HCT116 (cell line): ENCODE results near the gene GPI. TPM values are rescaled to one million over a fixed set of nuclear protein-coding genes. Genes with fewer than 3 reads are reported as not detected.
"Not testable (repeated sequence)": the region's sequence is repeated elsewhere in the genome, so short reads cannot be mapped to it uniquely, and the experiment has no call there.

ENCODE experiments used
- ATAC-seq: fragments of 200-7000 bp; cut with Tn5 transposase; 2 replicates; pipeline ENCODE4 v1.9.1; 2020; ENCODE audit warnings: mild to moderate bottlenecking, moderate library complexity
- BruUV-seq: library from RNA; stranded (reverse); fragments of 400-500 nt; replicated peaks from 2 replicates; lab custom pipeline; 2021; lab: Mats Ljungman, UMichigan
- CTCF ChIA-PET: fragments of 300-600 bp; sonication (Branson Sonifier 250); formaldehyde crosslinking; loops from one replicate; lab custom pipeline; 2021; ENCODE audit warnings: antibody characterized with exemption; lab: Charles Lee
- POLR2A ChIA-PET: fragments of 300-600, 350-600 bp; sonication (Branson Sonifier 250); formaldehyde crosslinking; loops from one replicate; lab custom pipeline; 2021; ENCODE audit warnings: antibody characterized with exemption; lab: Charles Lee
- RAD21 ChIA-PET, 2 experiments: fragments of 300-600 bp; sonication (Branson Sonifier 250); formaldehyde crosslinking; loops; one replicate each; lab custom pipeline; 2023; ENCODE audit warnings: low total read pairs in 2 of 2; ENCODE audit not compliant: uncharacterized antibody in 2 of 2, unreplicated experiment in 2 of 2, low non-redundant PET in 1 of 2; lab: Charles Lee
- DNase-seq: peaks from one replicate; pipeline ENCODE4 v3.0.0-alpha.2; 2010; ENCODE audit warnings: low read depth, low spot score
- H2AFZ ChIP-seq: fragments of 200-600 bp; shearing (Covaris generic), sonication (generic); 2 replicates; pipeline ENCODE4 v1.6.1; 2017; ENCODE audit warnings: low read depth, mixed run types, mixed read lengths, antibody characterized with exemption, low read length; ENCODE audit not compliant: poor library complexity, severe bottlenecking
- H3K27ac ChIP-seq: 2 replicates; pipeline ENCODE4 v1.5.1; 2012; ENCODE audit warnings: low read depth, low read length
- H3K27me3 ChIP-seq: fragments of 200-600 bp; sonication (generic); 2 replicates; pipeline ENCODE4 v1.6.1; 2016; ENCODE audit warnings: mixed run types, low read length, mixed read lengths; ENCODE audit not compliant: insufficient read depth
- H3K36me3 ChIP-seq, 2 experiments: fragments of 200-500 bp in 1 of 2; fragments of 200-600 bp in 1 of 2; sonication (Bioruptor generic) in 1 of 2; sonication (generic) in 1 of 2; 2 replicates each; pipeline versions ENCODE4 v1.5.1 to v1.6.1; 2014 to 2016; ENCODE audit warnings: low read length in 2 of 2, inconsistent platforms in 1 of 2, mixed read lengths in 1 of 2, mixed run types in 1 of 2; ENCODE audit not compliant: insufficient read depth in 2 of 2, control insufficient read depth in 1 of 2
- H3K4me1 ChIP-seq, 2 experiments: fragments of 200-600 bp in 1 of 2; sonication (generic) in 1 of 2; 2 replicates each; pipeline versions ENCODE4 v1.5.1 to v1.6.1; 2012 to 2017; ENCODE audit warnings: low read length in 2 of 2, inconsistent platforms in 1 of 2, mild to moderate bottlenecking in 1 of 2, mixed read lengths in 1 of 2, mixed run types in 1 of 2, moderate library complexity in 1 of 2; ENCODE audit not compliant: insufficient read depth in 2 of 2, control insufficient read depth in 1 of 2
- H3K4me2 ChIP-seq: fragments of 200-600 bp; sonication (generic); 2 replicates; pipeline ENCODE4 v1.6.1; 2017; ENCODE audit warnings: mixed run types, low read length, mixed read lengths
- H3K4me3 ChIP-seq, 2 experiments: fragments of 200-600 bp in 1 of 2; sonication (generic) in 1 of 2; replicated peaks in 1 of 2; 2 replicates each; pipeline ENCODE4 v1.5.1; 2011 to 2016; ENCODE audit warnings: low read length in 2 of 2, control low read depth in 1 of 2, low read depth in 1 of 2, mild to moderate bottlenecking in 1 of 2, mixed read lengths in 1 of 2, mixed run types in 1 of 2
- H3K79me2 ChIP-seq: fragments of 200-600 bp; sonication (generic); 2 replicates; pipeline ENCODE4 v1.6.1; 2017; ENCODE audit warnings: mild to moderate bottlenecking, mixed run types, low read length, moderate library complexity, mixed read lengths; ENCODE audit not compliant: insufficient read depth
- H3K9ac ChIP-seq: fragments of 200-600 bp; sonication (generic); 2 replicates; pipeline ENCODE4 v1.6.1; 2016; ENCODE audit warnings: low read length, mixed read lengths
- H3K9me2 ChIP-seq: fragments of 200-600 bp; sonication (generic), shearing (Covaris generic); 2 replicates; pipeline ENCODE4 v1.6.1; 2017; ENCODE audit warnings: mixed run types, mild to moderate bottlenecking, moderate library complexity; ENCODE audit not compliant: insufficient read depth
- H3K9me3 ChIP-seq, 2 experiments: fragments of 200-500 bp in 1 of 2; fragments of 200-600 bp in 1 of 2; sonication (Bioruptor generic) in 1 of 2; sonication (generic) in 1 of 2; 2 replicates each; pipeline ENCODE4 v1.6.1; 2014 to 2017; ENCODE audit warnings: low read length in 2 of 2, mixed read lengths in 2 of 2, inconsistent platforms in 1 of 2, low read depth in 1 of 2, mild to moderate bottlenecking in 1 of 2, mixed run types in 1 of 2, moderate library complexity in 1 of 2; ENCODE audit not compliant: control insufficient read depth in 1 of 2, insufficient read depth in 1 of 2
- H4K20me1 ChIP-seq: fragments of 200-600 bp; sonication (generic), shearing (Covaris generic); 2 replicates; pipeline ENCODE4 v1.6.1; 2017; ENCODE audit warnings: mixed run types, mild to moderate bottlenecking, moderate library complexity; ENCODE audit not compliant: insufficient read depth
- ATF3 ChIP-seq: IDR thresholded peaks from 2 replicates; pipeline ENCODE4 v1.6.1; 2012
- CBX3 ChIP-seq: IDR thresholded peaks from 2 replicates; pipeline ENCODE4 v1.6.1; 2012; ENCODE audit warnings: low read depth
- CTCF ChIP-seq, 3 experiments: fragments of 200-600 bp in 1 of 3; sonication (generic) in 1 of 3; IDR thresholded peaks in 2 of 3; conservative IDR thresholded peaks in 1 of 3; 2 replicates each; pipeline ENCODE4 v1.5.1; 2012 to 2017; ENCODE audit warnings: low read depth in 2 of 3, low read length in 2 of 3, antibody characterized with exemption in 1 of 3, borderline replicate concordance in 1 of 3, control low read depth in 1 of 3, mild to moderate bottlenecking in 1 of 3, mixed read lengths in 1 of 3, mixed run types in 1 of 3, moderate library complexity in 1 of 3; ENCODE audit not compliant: insufficient read depth in 1 of 3
- EGR1 ChIP-seq: IDR thresholded peaks from 2 replicates; pipeline ENCODE4 v1.6.1; 2012; ENCODE audit warnings: low read depth
- ELF1 ChIP-seq: IDR thresholded peaks from 2 replicates; pipeline ENCODE4 v1.6.1; 2012; ENCODE audit warnings: low read depth, borderline replicate concordance
- EZH2 ChIP-seq: fragments of 200-600 bp; sonication (generic); IDR thresholded peaks from 2 replicates; pipeline ENCODE4 v1.6.1; 2017; ENCODE audit warnings: antibody characterized with exemption, mixed run types
- FOSL1 ChIP-seq: IDR thresholded peaks from 2 replicates; pipeline ENCODE4 v1.6.1; 2012; ENCODE audit warnings: low read depth
- JUND ChIP-seq: IDR thresholded peaks from 2 replicates; pipeline ENCODE4 v1.6.1; 2012
- POLR2A ChIP-seq: IDR thresholded peaks from 2 replicates; pipeline ENCODE4 v1.7.0; 2011; ENCODE audit warnings: borderline replicate concordance; ENCODE audit not compliant: insufficient read depth, insufficient read length; ENCODE audit errors: extremely low read depth
- POLR2AphosphoS5 ChIP-seq: IDR thresholded peaks from 2 replicates; pipeline ENCODE4 v1.6.1; 2011; ENCODE audit warnings: mild to moderate bottlenecking, low read depth, low read length, moderate library complexity
- RAD21 ChIP-seq: IDR thresholded peaks from 2 replicates; pipeline ENCODE4 v1.6.1; 2012; ENCODE audit warnings: low read depth, mild to moderate bottlenecking
- SIN3A ChIP-seq: IDR thresholded peaks from 2 replicates; pipeline ENCODE4 v1.6.1; 2012; ENCODE audit warnings: low read depth
- SP1 ChIP-seq: IDR thresholded peaks from 2 replicates; pipeline ENCODE4 v1.6.1; 2012; ENCODE audit warnings: low read depth
- ZBTB33 ChIP-seq: IDR thresholded peaks from 2 replicates; pipeline ENCODE4 v1.6.1; 2011; ENCODE audit warnings: mild to moderate bottlenecking, low read length, moderate library complexity; ENCODE audit not compliant: insufficient replicate concordance; ENCODE audit errors: extremely low read depth
- ZNF274 ChIP-seq: fragments of 200-500 bp; sonication (Bioruptor generic); IDR thresholded peaks from 2 replicates; pipeline ENCODE4 v1.6.1; 2014; ENCODE audit warnings: mild to moderate bottlenecking, low read depth, low read length, inconsistent platforms
- intact Hi-C: fragments of 100-400 bp; cut with micrococcal nuclease; formaldehyde crosslinking; loops from 2 replicates; pipeline ENCODE4 v1.10.0; 2022
- total RNA-seq: library from RNA; stranded (reverse); gene quantifications from one replicate; pipeline ENCODE4 v1.2.1, GENCODE V29; 2021; ENCODE audit not compliant: unreplicated experiment
- TF ChIP-seq, protein P1 (sequence below): IDR thresholded peaks from 2 replicates; pipeline ENCODE4 v1.6.1; 2012; ENCODE audit warnings: low read depth

The GPI gene
- total RNA-seq, 1 experiment from 2014 or later: 787 TPM

GRCh38 chr19:34399886-34400285 is 34.9 kb downstream of the GPI start:
- H3K36me3 ChIP-seq: peaks cover 43 to 51% of the 10 kb centered on the region in 2 experiments
- H3K27ac ChIP-seq: no peak overlapping the region
- H3K9me2 ChIP-seq: no peaks in the 10 kb centered on the region
- H3K27me3 ChIP-seq: no peaks in the 10 kb centered on the region
- H2AFZ ChIP-seq: no peak overlapping the region
- peaks cover 3 to 8% of the 10 kb centered on the region in 2 experiments; a peak in 3 of 4 replicates for H3K4me1 ChIP-seq
- no peak for ATAC-seq
- no peak overlapping the region for H3K4me3 ChIP-seq
- H4K20me1 ChIP-seq: no peaks in the 10 kb centered on the region
- no peak for DNase-seq
- TF ChIP-seq SIN3A: no peak
- TF ChIP-seq CBX3: no peak
- no peak for TF ChIP-seq ATF3
- no peak for TF ChIP-seq CTCF (IDR thresholded peaks at IDR 0.05 in 2 of 3, conservative IDR thresholded peaks at IDR 0.05 in 1 of 3; ENCODE audit: borderline replicate concordance in 1 of 3, insufficient read depth in 1 of 3, low read depth in 2 of 3, low read length in 2 of 3)
- TF ChIP-seq, protein P1, sequence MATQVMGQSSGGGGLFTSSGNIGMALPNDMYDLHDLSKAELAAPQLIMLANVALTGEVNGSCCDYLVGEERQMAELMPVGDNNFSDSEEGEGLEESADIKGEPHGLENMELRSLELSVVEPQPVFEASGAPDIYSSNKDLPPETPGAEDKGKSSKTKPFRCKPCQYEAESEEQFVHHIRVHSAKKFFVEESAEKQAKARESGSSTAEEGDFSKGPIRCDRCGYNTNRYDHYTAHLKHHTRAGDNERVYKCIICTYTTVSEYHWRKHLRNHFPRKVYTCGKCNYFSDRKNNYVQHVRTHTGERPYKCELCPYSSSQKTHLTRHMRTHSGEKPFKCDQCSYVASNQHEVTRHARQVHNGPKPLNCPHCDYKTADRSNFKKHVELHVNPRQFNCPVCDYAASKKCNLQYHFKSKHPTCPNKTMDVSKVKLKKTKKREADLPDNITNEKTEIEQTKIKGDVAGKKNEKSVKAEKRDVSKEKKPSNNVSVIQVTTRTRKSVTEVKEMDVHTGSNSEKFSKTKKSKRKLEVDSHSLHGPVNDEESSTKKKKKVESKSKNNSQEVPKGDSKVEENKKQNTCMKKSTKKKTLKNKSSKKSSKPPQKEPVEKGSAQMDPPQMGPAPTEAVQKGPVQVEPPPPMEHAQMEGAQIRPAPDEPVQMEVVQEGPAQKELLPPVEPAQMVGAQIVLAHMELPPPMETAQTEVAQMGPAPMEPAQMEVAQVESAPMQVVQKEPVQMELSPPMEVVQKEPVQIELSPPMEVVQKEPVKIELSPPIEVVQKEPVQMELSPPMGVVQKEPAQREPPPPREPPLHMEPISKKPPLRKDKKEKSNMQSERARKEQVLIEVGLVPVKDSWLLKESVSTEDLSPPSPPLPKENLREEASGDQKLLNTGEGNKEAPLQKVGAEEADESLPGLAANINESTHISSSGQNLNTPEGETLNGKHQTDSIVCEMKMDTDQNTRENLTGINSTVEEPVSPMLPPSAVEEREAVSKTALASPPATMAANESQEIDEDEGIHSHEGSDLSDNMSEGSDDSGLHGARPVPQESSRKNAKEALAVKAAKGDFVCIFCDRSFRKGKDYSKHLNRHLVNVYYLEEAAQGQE: no peak
- TF ChIP-seq EZH2: no peak
- no peak for TF ChIP-seq RAD21
- TF ChIP-seq POLR2AphosphoS5: no peak
- no peak for TF ChIP-seq JUND
- no peak for TF ChIP-seq POLR2A
- no peak for TF ChIP-seq SP1
- TF ChIP-seq ZNF274: no peak
- no peak for TF ChIP-seq ELF1
- TF ChIP-seq FOSL1: no peak
- no peak for TF ChIP-seq ZBTB33
- TF ChIP-seq EGR1: no peak
- ChIA-PET CTCF (no interaction called here), POLR2A (no interaction called here), RAD21 (no interaction called here)
- H3K4me2 ChIP-seq: no peak overlapping the region
- intact Hi-C loops: no loop called here
- H3K9me3 ChIP-seq: no peaks in the 10 kb centered on the region
- no peak overlapping the region for H3K9ac ChIP-seq
- peaks cover 9% of the 10 kb centered on the region for H3K79me2 ChIP-seq
- TSS peak; percentile 65 for BruUV-seq

DNA sequence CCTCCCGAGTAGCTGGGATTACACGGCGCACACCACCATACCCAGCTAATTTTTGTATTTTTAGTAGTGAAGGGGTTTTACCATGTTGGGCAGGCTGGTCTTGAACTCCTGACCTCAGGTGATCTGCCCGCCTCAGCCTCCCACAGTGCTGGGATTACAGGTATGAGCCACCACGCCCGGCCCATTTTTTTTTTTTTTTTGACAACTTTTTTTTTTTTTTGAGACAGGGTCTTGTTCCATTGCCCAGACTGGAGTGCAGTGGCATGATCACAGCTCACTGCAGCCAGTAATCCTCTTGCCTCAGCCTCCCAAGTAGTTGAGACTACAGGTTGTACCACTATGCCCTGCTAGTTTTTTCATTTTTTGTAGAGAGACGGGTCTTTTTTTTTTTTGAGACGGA is 35.8 kb downstream of the GPI start:
- H3K79me2 ChIP-seq: peaks cover 19% of the 10 kb centered on the region
- H3K27me3 ChIP-seq, CTCF ChIA-PET, DNase-seq, BruUV-seq, intact Hi-C loops, H3K9me3 ChIP-seq, H3K9me2 ChIP-seq, ATAC-seq, H4K20me1 ChIP-seq, H3K4me2 ChIP-seq, H3K27ac ChIP-seq, RAD21 ChIA-PET, H3K4me3 ChIP-seq, H2AFZ ChIP-seq, POLR2A ChIA-PET, H3K9ac ChIP-seq: not testable (repeated sequence)
- H3K4me1 ChIP-seq: peaks cover 5 to 14% of the 10 kb centered on the region in 2 experiments; a peak in 3 of 4 replicates
- H3K36me3 ChIP-seq: peaks cover 39 to 43% of the 10 kb centered on the region in 2 experiments
